BE2C (cell line): ENCODE measurements around the gene MYF5.

Source experiments
- DNase-seq: peaks from one replicate; pipeline ENCODE4 v3.0.0-alpha.2; 2020
- H3K27me3 ChIP-seq: fragments of 250-450 bp; sonication (Bioruptor Pico); 2 replicates; pipeline ENCODE4 v1.5.1; 2020; ENCODE audit warnings: mild to moderate bottlenecking
- H3K36me3 ChIP-seq: fragments of 250-450 bp; sonication (Bioruptor Pico); 2 replicates; pipeline ENCODE4 v1.5.1; 2020; ENCODE audit warnings: mild to moderate bottlenecking
- H3K4me1 ChIP-seq: fragments of 250-450 bp; sonication (Bioruptor Pico); 2 replicates; pipeline ENCODE4 v1.5.1; 2020
- H3K4me3 ChIP-seq: 2 replicates; pipeline ENCODE4 v1.5.1; 2011; ENCODE audit warnings: low read depth, low read length
- H3K9me3 ChIP-seq: fragments of 250-450 bp; sonication (Bioruptor Pico); 2 replicates; pipeline ENCODE4 v1.5.1; 2020
- CTCF ChIP-seq: IDR thresholded peaks from 2 replicates; pipeline ENCODE4 v1.5.1; 2012; ENCODE audit warnings: mild to moderate bottlenecking, low read depth, low read length

Gene MYF5

GRCh38 chr12:80681287-80681686 lies 35.4 kb upstream of the MYF5 start:
- Histone ChIP-seq H3K4me3 (no peak overlapping the region), H3K9me3 (no peaks in the 10 kb centered on the region), H3K4me1 (no peaks in the 10 kb centered on the region), H3K36me3 (no peaks in the 10 kb centered on the region), H3K27me3 (peaks cover 23% of the 10 kb centered on the region)
- DNase-seq, result no peak
- TF ChIP-seq CTCF, result no peak

GRCh38 chr12:80681786-80682185 lies 34.9 kb upstream of the MYF5 start:
- TF ChIP-seq CTCF, result no peak
- Histone ChIP-seq H3K4me1 (no peaks in the 10 kb centered on the region), H3K4me3 (no peak overlapping the region), H3K9me3 (no peaks in the 10 kb centered on the region), H3K36me3 (no peaks in the 10 kb centered on the region), H3K27me3 (peaks cover 18% of the 10 kb centered on the region)
- no peak for DNase-seq

- TF ChIP-seq CTCF, result no peak
- no peaks in the 10 kb centered on the region for H3K36me3 ChIP-seq
- H3K27me3 ChIP-seq, result peaks cover 13% of the 10 kb centered on the region
- no peaks in the 10 kb centered on the region for H3K9me3 ChIP-seq
- H3K4me3 ChIP-seq, result no peak overlapping the region
- H3K4me1 ChIP-seq, result no peaks in the 10 kb centered on the region
- no peak for DNase-seq
These were observed 32.6 kb upstream of the MYF5 start for GRCh38 chr12:80684077-80684495.

- Histone ChIP-seq H3K4me1 (no peaks in the 10 kb centered on the region), H3K9me3 (no peaks in the 10 kb centered on the region), H3K36me3 (no peaks in the 10 kb centered on the region), H3K4me3 (no peak overlapping the region), H3K27me3 (peaks cover 5% of the 10 kb centered on the region; the same call in 1 of the 2 replicates)
- DNase-seq, result no peak
- no peak for TF ChIP-seq CTCF
These were observed 26.6 kb upstream of the MYF5 start for GRCh38 chr12:80690090-80690489.

GRCh38 chr12:80690513-80690912 lies 26.2 kb upstream of the MYF5 start:
- no peaks in the 10 kb centered on the region for H3K36me3 ChIP-seq
- no peak for DNase-seq
- H3K9me3 ChIP-seq, result no peaks in the 10 kb centered on the region
- H3K4me3 ChIP-seq, result no peak overlapping the region
- no peaks in the 10 kb centered on the region for H3K4me1 ChIP-seq
- no peak for TF ChIP-seq CTCF
- H3K27me3 ChIP-seq, result peaks cover 5% of the 10 kb centered on the region; the same call in 1 of the 2 replicates

- H3K4me3 ChIP-seq, result no peak overlapping the region
- DNase-seq, result no peak
These were observed 24.6 kb upstream of the MYF5 start for GRCh38 chr12:80692114-80692513.

More at GRCh38 chr12:80692114-80692513, 24.6 kb upstream of the MYF5 start:
- Histone ChIP-seq H3K36me3 (no peaks in the 10 kb centered on the region), H3K4me1 (no peaks in the 10 kb centered on the region), H3K27me3 (peaks cover 5% of the 10 kb centered on the region; the same call in 1 of the 2 replicates), H3K9me3 (no peaks in the 10 kb centered on the region)
- TF ChIP-seq CTCF, result no peak
